Upper lobe of right lung (tissue), 1 donor: ENCODE measurements around the gene TMEFF1. TPM values are rescaled to one million over a fixed set of nuclear protein-coding genes. Genes with fewer than 3 reads are reported as not detected.

Experiments
- ATAC-seq: fragments of 200-7000 bp; cut with Tn5 transposase; one replicate; pipeline ENCODE4 v1.9.1; 2020; ENCODE audit warnings: mild to moderate bottlenecking, moderate library complexity
- DNase-seq: peaks from one replicate; pipeline ENCODE4 v3.0.0-alpha.2; 2020
- H3K27ac ChIP-seq: fragments of 200-600 bp; one replicate; pipeline ENCODE4 v1.8.0; 2022
- H3K27me3 ChIP-seq: fragments of 200-600 bp; one replicate; pipeline ENCODE4 v1.8.0; 2022; ENCODE audit warnings: mild to moderate bottlenecking
- H3K36me3 ChIP-seq: fragments of 200-600 bp; one replicate; pipeline ENCODE4 v1.8.0; 2022
- H3K4me1 ChIP-seq: fragments of 200-600 bp; one replicate; pipeline ENCODE4 v1.8.0; 2022
- H3K4me3 ChIP-seq: fragments of 200-600 bp; one replicate; pipeline ENCODE4 v1.8.0; 2022; ENCODE audit warnings: mild to moderate bottlenecking
- H3K9me3 ChIP-seq: fragments of 200-600 bp; one replicate; pipeline ENCODE4 v1.8.0; 2022
- CTCF ChIP-seq: fragments of 200-600 bp; IDR thresholded peaks from one replicate; pipeline ENCODE4 v1.8.0; 2022; ENCODE audit warnings: antibody characterized with exemption
- intact Hi-C: fragments of 100-400 bp; cut with DNase I; formaldehyde crosslinking; loops from one replicate; pipeline ENCODE4 v1.11.0; 2022
- long read RNA-seq: library from polyadenylated mRNA; unstranded; transcript quantifications from one replicate; pipeline ENCODE4 v2.0.0, GENCODE V29; 2021
- total RNA-seq: library from RNA; stranded (reverse); fragmentation: NEBNext Ultra II Directional; extraction: Animal tissue kit (Norgen Biotek cat#: 25700); gene quantifications from one replicate; pipeline ENCODE4 v1.2.1, GENCODE V29; 2021
- donor health status: DM: no; HTN: yes; CAD: no; lungs with severe emphysema.

The TMEFF1 gene
- 0.64 TPM for total RNA-seq
- long read RNA-seq, partial matches to known transcripts, result 0 of 1 reads
- long read RNA-seq, other reads (novel, unspliced or antisense), result 0 of 1 reads

GRCh38 chr9:100472788-100473275, at the start of gene TMEFF1:
Gene TMEFF1, plus strand, starts transcription at chr9:100473149. Its CDS starts 396 bp downstream, at chr9:100473545.
- Histone ChIP-seq H3K36me3 (no peaks in the 10 kb centered on the region), H3K9me3 (no peaks in the 10 kb centered on the region), H3K27me3 (peaks cover 6% of the 10 kb centered on the region), H3K4me3 (peak within 1 kb of the TSS; percentile 56), H3K27ac (no peak within 1 kb of the TSS), H3K4me1 (peaks cover 4% of the 10 kb centered on the region)
- peak; percentile 64 for ATAC-seq
- peak; percentile 21 for TF ChIP-seq CTCF
- intact Hi-C loops, result no loop called here
- peak; percentile 68 for DNase-seq

GRCh38 chr9:100425758-100426157, 47.2 kb upstream of the TMEFF1 start:
- DNase-seq, result no peak
- no peak for TF ChIP-seq CTCF
- no peaks in the 10 kb centered on the region for H3K9me3 ChIP-seq
- H3K27ac ChIP-seq, result no peak overlapping the region
- no peak for ATAC-seq
- H3K36me3 ChIP-seq, result no peaks in the 10 kb centered on the region
- H3K4me1 ChIP-seq, result peaks cover 14% of the 10 kb centered on the region
- H3K4me3 ChIP-seq, result no peak overlapping the region
- intact Hi-C loops, result no loop called here
- no peaks in the 10 kb centered on the region for H3K27me3 ChIP-seq

DNA sequence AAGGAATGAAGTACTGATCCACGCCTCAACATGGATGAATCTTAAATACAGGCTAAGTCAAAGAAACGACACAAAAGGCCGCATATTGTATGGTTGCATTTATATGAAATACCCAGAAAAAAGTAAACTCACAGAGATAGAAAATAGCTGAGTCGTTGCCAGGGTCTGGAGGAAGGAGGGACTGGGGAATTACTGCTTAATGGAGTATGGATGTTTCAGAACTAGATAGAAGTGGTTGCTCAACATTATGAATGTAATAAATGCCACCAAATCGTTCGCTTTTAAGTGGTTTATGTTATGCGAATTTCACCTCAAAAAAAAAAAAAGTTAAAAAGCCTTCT, 46.8 kb upstream of the TMEFF1 start:
- Histone ChIP-seq H3K27me3 (no peaks in the 10 kb centered on the region), H3K9me3 (no peaks in the 10 kb centered on the region), H3K36me3 (no peaks in the 10 kb centered on the region), H3K27ac (peak overlapping the region; percentile 81), H3K4me3 (peak overlapping the region; percentile 58), H3K4me1 (peaks cover 14% of the 10 kb centered on the region)
- no peak for ATAC-seq
- intact Hi-C loops, result no loop called here
- no peak for TF ChIP-seq CTCF
- no peak for DNase-seq

GRCh38 chr9:100426530-100427365, 46.2 kb upstream of the TMEFF1 start, which contains the start of gene MSANTD3:
Gene MSANTD3, plus strand, starts transcription at chr9:100427143. Its CDS starts 14,796 bp downstream, at chr9:100441939.
- intact Hi-C loops, result no loop called here
- ATAC-seq, result peak; percentile 90
- Histone ChIP-seq H3K4me3 (peak within 1 kb of the TSS; percentile 75), H3K27me3 (no peaks in the 10 kb centered on the region), H3K4me1 (peaks cover 14% of the 10 kb centered on the region), H3K9me3 (no peaks in the 10 kb centered on the region), H3K27ac (peak within 1 kb of the TSS; percentile 85), H3K36me3 (no peaks in the 10 kb centered on the region)
- DNase-seq, result peak; percentile 86
- TF ChIP-seq CTCF, result peak; percentile 10

GRCh38 chr9:100427366-100428263, 45.3 kb upstream of the TMEFF1 start:
- intact Hi-C loops, result no loop called here
- ATAC-seq, result peak; percentile 56

More at GRCh38 chr9:100427366-100428263, 45.3 kb upstream of the TMEFF1 start:
- no peak for TF ChIP-seq CTCF
- H3K27ac ChIP-seq, result peak overlapping the region; percentile 85
- H3K4me3 ChIP-seq, result peak overlapping the region; percentile 75
- no peaks in the 10 kb centered on the region for H3K36me3 ChIP-seq
- H3K27me3 ChIP-seq, result no peaks in the 10 kb centered on the region
- H3K9me3 ChIP-seq, result no peaks in the 10 kb centered on the region
- H3K4me1 ChIP-seq, result peaks cover 14% of the 10 kb centered on the region
- peak; percentile 73 for DNase-seq
